ENCODE data around the gene STAT4. TPM values are rescaled to one million over a fixed set of nuclear protein-coding genes. Genes with fewer than 3 reads are reported as not detected.

Gene STAT4
- total RNA-seq, 2 donors from 2014 or later: 11.6 to 22.9 TPM

GRCh38 chr2:191177751-191178736, 27.2 kb upstream of the STAT4 start:
- no peak for ATAC-seq
- DNase-seq: no peak
- intact Hi-C loops (cut with DNase I): no loop called here

- intact Hi-C loops (cut with DNase I): no loop called here
- DNase-seq (no peak), ATAC-seq (no peak)
Observed at GRCh38 chr2:191176801-191177438, 26.1 kb upstream of the STAT4 start.

- DNase-seq (no peak), ATAC-seq (no peak)
- intact Hi-C loops (cut with DNase I): no loop called here
Observed at GRCh38 chr2:191176305-191176704, 25.5 kb upstream of the STAT4 start.

GRCh38 chr2:191174442-191174841, 23.6 kb upstream of the STAT4 start:
- intact Hi-C loops (cut with DNase I): loop anchor here (5.0 kb wide), 2 partner anchors 38 to 343 kb away; no protein-coding TSS in a partner anchor
- DNase-seq (no peak), ATAC-seq (no peak)

- DNase-seq: no peak
- intact Hi-C loops (cut with DNase I): loop anchor here (5.0 kb wide), 2 partner anchors 39 to 344 kb away; no protein-coding TSS in a partner anchor
- ATAC-seq: no peak
Observed at GRCh38 chr2:191173206-191173605, 22.4 kb upstream of the STAT4 start.

- ATAC-seq: peak; percentile 51 to 83
- no peak for DNase-seq
- intact Hi-C loops (cut with DNase I): loop anchor here (5.0 kb wide), 2 partner anchors 40 to 345 kb away; no protein-coding TSS in a partner anchor
Observed at GRCh38 chr2:191171708-191172355, 21.0 kb upstream of the STAT4 start.

GRCh38 chr2:191171286-191171685, 20.5 kb upstream of the STAT4 start:
- ATAC-seq (no peak), DNase-seq (no peak)
- intact Hi-C loops (cut with DNase I): loop anchor here (5.0 kb wide), 2 partner anchors 41 to 346 kb away; no protein-coding TSS in a partner anchor

GRCh38 chr2:191170773-191171172, 20.0 kb upstream of the STAT4 start:
- DNase-seq (no peak), ATAC-seq (no peak)
- intact Hi-C loops (cut with DNase I): loop anchor here (5.0 kb wide), 2 partner anchors 42 to 347 kb away; no protein-coding TSS in a partner anchor

- ATAC-seq: no peak
- no peak for DNase-seq
- intact Hi-C loops (cut with DNase I): loop anchor here (5.0 kb wide), 2 partner anchors 42 to 347 kb away; no protein-coding TSS in a partner anchor
Observed at GRCh38 chr2:191170301-191170636, 19.5 kb upstream of the STAT4 start.

- no peak for ATAC-seq
- intact Hi-C loops (cut with DNase I): loop anchor here (5.0 kb wide), 4 partner anchors 43 to 353 kb away; no protein-coding TSS in a partner anchor
- DNase-seq: no peak
Observed at GRCh38 chr2:191169456-191170300, 18.9 kb upstream of the STAT4 start.

GRCh38 chr2:191167766-191168165, 17.0 kb upstream of the STAT4 start:
- no peak for DNase-seq

GRCh38 chr2:191166756-191167445, 16.1 kb upstream of the STAT4 start:
- DNase-seq (no peak), ATAC-seq (peak in 1 of 2 donors; percentile 32)
- intact Hi-C loops (cut with DNase I): loop anchor here (5.0 kb wide), 2 partner anchors 335 to 355 kb away; no protein-coding TSS in a partner anchor

More at GRCh38 chr2:191167766-191168165, 17.0 kb upstream of the STAT4 start:
- ATAC-seq: peak; percentile 25 to 35
- intact Hi-C loops (cut with DNase I): loop anchor here (5.0 kb wide), 2 partner anchors 335 to 355 kb away; no protein-coding TSS in a partner anchor

- intact Hi-C loops (cut with DNase I): loop anchor here (5.0 kb wide), 2 partner anchors 336 to 356 kb away; no protein-coding TSS in a partner anchor
- peak; percentile 87 to 91 for ATAC-seq
- DNase-seq: no peak
Observed at GRCh38 chr2:191166111-191166755, 15.4 kb upstream of the STAT4 start.

GRCh38 chr2:191165176-191165643, 14.4 kb upstream of the STAT4 start:
- intact Hi-C loops (cut with DNase I): loop anchor here (2.0 to 5.0 kb wide), 3 partner anchors 336 to 357 kb away; no protein-coding TSS in a partner anchor
- ATAC-seq: peak; percentile 78 to 84
- DNase-seq: no peak

- intact Hi-C loops (cut with DNase I): loop anchor here in 1 of 2 donors (10.0 kb wide), 1 partner anchor 104 kb away; no protein-coding TSS in a partner anchor
- no peak for ATAC-seq
- DNase-seq: no peak
Observed at GRCh38 chr2:191158747-191159146, 8.0 kb upstream of the STAT4 start.

- DNase-seq: no peak
Observed at GRCh38 chr2:191158193-191158592, 7.4 kb upstream of the STAT4 start.

More at GRCh38 chr2:191158193-191158592, 7.4 kb upstream of the STAT4 start:
- intact Hi-C loops (cut with DNase I): loop anchor here in 1 of 2 donors (10.0 kb wide), 1 partner anchor 103 kb away; no protein-coding TSS in a partner anchor
- no peak for ATAC-seq

Data from left cardiac atrium (tissue), 4 donors.